GM18508 (cell line): ENCODE data around the gene SUN2.

ENCODE experiments used
- ATAC-seq: cut with Tn5 transposase; IDR thresholded peaks from one replicate; pipeline ENCODE4 v1.9.1; 2021; ENCODE audit warnings: moderate number of reproducible peaks; ENCODE audit not compliant: insufficient read depth, unreplicated experiment

Gene SUN2

GRCh38 chr22:38756711-38757463, 1.1 kb upstream of the SUN2 start:
- ATAC-seq, result no peak

- ATAC-seq, result no peak
Measured at GRCh38 chr22:38755155-38755910, 465 bp downstream of the SUN2 start.

GRCh38 chr22:38754751-38755154, 1.0 kb downstream of the SUN2 start:
- ATAC-seq, result no peak

GRCh38 chr22:38753948-38754750, 1.6 kb downstream of the SUN2 start:
- no peak for ATAC-seq

- no peak for ATAC-seq
Measured at GRCh38 chr22:38751422-38752346, 4.1 kb downstream of the SUN2 start.

GRCh38 chr22:38751066-38751421, 4.8 kb downstream of the SUN2 start:
- no peak for ATAC-seq

- ATAC-seq, result no peak
Measured at GRCh38 chr22:38750638-38751037, 5.2 kb downstream of the SUN2 start.

- ATAC-seq, result no peak
Measured at GRCh38 chr22:38750104-38750503, 5.7 kb downstream of the SUN2 start.

GRCh38 chr22:38748487-38749136, 7.2 kb downstream of the SUN2 start:
- ATAC-seq, result no peak

GRCh38 chr22:38745676-38746460, 9.9 kb downstream of the SUN2 start:
- ATAC-seq, result no peak

GRCh38 chr22:38744981-38745380, 10.8 kb downstream of the SUN2 start:
- no peak for ATAC-seq

GRCh38 chr22:38742176-38742942, 13.4 kb downstream of the SUN2 start:
- ATAC-seq, result no peak

GRCh38 chr22:38741576-38741975, 14.2 kb downstream of the SUN2 start:
- no peak for ATAC-seq

GRCh38 chr22:38741166-38741565, 14.6 kb downstream of the SUN2 start:
- ATAC-seq, result no peak

- no peak for ATAC-seq
Measured at GRCh38 chr22:38740754-38741153, 15.0 kb downstream of the SUN2 start.

GRCh38 chr22:38740116-38740723, 15.6 kb downstream of the SUN2 start:
- no peak for ATAC-seq

- no peak for ATAC-seq
Measured at GRCh38 chr22:38739300-38740055, 16.3 kb downstream of the SUN2 start.
